GM18499 (cell line): ENCODE measurements around the gene FNDC3B.
"Not testable (repeated sequence)": the region's sequence is repeated elsewhere in the genome, so short reads cannot be mapped to it uniquely, and the experiment has no call there.

Source experiments
- ATAC-seq: cut with Tn5 transposase; IDR thresholded peaks from one replicate; pipeline ENCODE4 v1.9.1; 2021; ENCODE audit warnings: moderate number of reproducible peaks; ENCODE audit not compliant: insufficient read depth, unreplicated experiment

The FNDC3B gene

GRCh38 chr3:172030181-172030580 lies 9.2 kb upstream of the FNDC3B start:
- no peak for ATAC-seq

- no peak for ATAC-seq
Observed at GRCh38 chr3:172031996-172032395, 7.4 kb upstream of the FNDC3B start.

GRCh38 chr3:172033396-172033795 lies 6.0 kb upstream of the FNDC3B start:
- ATAC-seq = no peak

- ATAC-seq = no peak
Observed at GRCh38 chr3:172034786-172035685, 4.3 kb upstream of the FNDC3B start.

GRCh38 chr3:172036541-172037215 lies 2.7 kb upstream of the FNDC3B start:
- no peak for ATAC-seq

GRCh38 chr3:172038798-172039435 lies 461 bp upstream of the FNDC3B start:
- no peak for ATAC-seq

GRCh38 chr3:172040078-172040980 lies 951 bp downstream of the FNDC3B start:
- ATAC-seq = no peak

- ATAC-seq = no peak
Observed at GRCh38 chr3:172040981-172041963, 1.9 kb downstream of the FNDC3B start.

GRCh38 chr3:172042136-172042662 lies 2.8 kb downstream of the FNDC3B start:
- no peak for ATAC-seq

- ATAC-seq = not testable (repeated sequence)
Observed at GRCh38 chr3:172042663-172043179, 3.3 kb downstream of the FNDC3B start.

GRCh38 chr3:172043233-172043632 lies 3.9 kb downstream of the FNDC3B start:
- no peak for ATAC-seq

- no peak for ATAC-seq
Observed at GRCh38 chr3:172043766-172044165, 4.4 kb downstream of the FNDC3B start.

GRCh38 chr3:172044833-172045585 lies 5.6 kb downstream of the FNDC3B start:
- no peak for ATAC-seq

GRCh38 chr3:172046268-172046915 lies 7.0 kb downstream of the FNDC3B start:
- ATAC-seq = no peak

- ATAC-seq = no peak
Observed at GRCh38 chr3:172047567-172048115, 8.3 kb downstream of the FNDC3B start.

- ATAC-seq = no peak
Observed at GRCh38 chr3:172048599-172048998, 9.2 kb downstream of the FNDC3B start.
